DMS153 treated with DMSO at 0.1 percent for 48 hours (cell line): ENCODE results near the gene CARM1.
"Not testable (repeated sequence)": the region's sequence is repeated elsewhere in the genome, so short reads cannot be mapped to it uniquely, and the experiment has no call there.

ENCODE experiments used
- DNase-seq: peaks from one replicate; lab custom pipeline; 2025; ENCODE audit not compliant: unreplicated experiment; lab: John Stamatoyannopoulos, UW

The CARM1 gene

GRCh38 chr19:10870955-10871603 lies at the start of gene CARM1:
Gene CARM1, plus strand, starts transcription at chr19:10871553. Its CDS starts 150 bp downstream, at chr19:10871703.
- DNase-seq: peak; percentile 99

- no peak for DNase-seq
These were observed 47.7 kb upstream of the CARM1 start for GRCh38 chr19:10823690-10824089.

- no peak for DNase-seq
These were observed 45.1 kb upstream of the CARM1 start for GRCh38 chr19:10826231-10826630.

GRCh38 chr19:10826846-10827245 lies 44.5 kb upstream of the CARM1 start:
- no peak for DNase-seq

- no peak for DNase-seq
These were observed 42.2 kb upstream of the CARM1 start for GRCh38 chr19:10828981-10829821.

GRCh38 chr19:10829967-10830366 lies 41.4 kb upstream of the CARM1 start:
- no peak for DNase-seq

- DNase-seq: no peak
These were observed 41.0 kb upstream of the CARM1 start for GRCh38 chr19:10830370-10830769.

GRCh38 chr19:10830931-10831779 lies 40.2 kb upstream of the CARM1 start:
- no peak for DNase-seq

GRCh38 chr19:10831987-10832938 lies 39.1 kb upstream of the CARM1 start:
- no peak for DNase-seq

GRCh38 chr19:10832939-10833296 lies 38.4 kb upstream of the CARM1 start:
- no peak for DNase-seq

GRCh38 chr19:10835089-10835753 lies 36.1 kb upstream of the CARM1 start:
- DNase-seq: no peak

- DNase-seq: peak; percentile 99
These were observed 35.4 kb upstream of the CARM1 start, which contains the start of gene TMED1 for GRCh38 chr19:10835754-10836478. Gene TMED1, minus strand, starts transcription at chr19:10836212. Its CDS starts 21 bp downstream, at chr19:10836191.

- DNase-seq: peak; percentile 92
These were observed 34.6 kb upstream of the CARM1 start for GRCh38 chr19:10836479-10837330.

- not testable (repeated sequence) for DNase-seq
These were observed 33.7 kb upstream of the CARM1 start for GRCh38 chr19:10837649-10838048.

- no peak for DNase-seq
These were observed 33.0 kb upstream of the CARM1 start for GRCh38 chr19:10838377-10838776.

- no peak for DNase-seq
These were observed 32.0 kb upstream of the CARM1 start for GRCh38 chr19:10839114-10840050.

GRCh38 chr19:10842788-10843187 lies 28.6 kb upstream of the CARM1 start:
- no peak for DNase-seq
